ENCODE measurements around the gene DIS3L2.

DIS3L2 gene

DNA sequence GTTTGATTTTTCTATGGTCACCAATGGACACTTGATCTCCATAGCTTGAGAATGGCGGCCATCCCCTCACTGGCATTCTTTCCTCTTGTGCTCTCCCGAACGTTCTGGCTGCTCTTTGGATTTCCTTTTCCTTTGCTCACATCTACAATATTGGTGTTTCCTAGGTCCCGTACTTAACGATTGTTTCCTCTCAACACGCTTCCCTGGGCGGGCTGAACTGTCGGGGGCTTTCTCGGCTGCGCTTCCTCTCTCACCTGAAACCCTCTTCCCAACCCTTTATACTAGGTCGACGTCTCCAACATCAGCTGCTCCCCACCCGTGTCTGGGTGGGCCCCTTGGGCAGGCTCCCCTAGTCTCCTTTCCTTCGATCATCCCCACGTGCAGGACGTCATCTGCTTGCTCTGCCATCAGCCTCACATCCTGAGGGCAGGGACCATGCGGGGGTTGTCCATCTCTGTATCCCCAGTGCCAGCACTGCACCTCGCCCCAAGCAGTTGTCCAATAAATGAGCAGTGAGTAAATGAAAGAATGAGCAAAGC, 634 bp upstream of the DIS3L2 start:
- FAIRE-seq = no peak

DNA sequence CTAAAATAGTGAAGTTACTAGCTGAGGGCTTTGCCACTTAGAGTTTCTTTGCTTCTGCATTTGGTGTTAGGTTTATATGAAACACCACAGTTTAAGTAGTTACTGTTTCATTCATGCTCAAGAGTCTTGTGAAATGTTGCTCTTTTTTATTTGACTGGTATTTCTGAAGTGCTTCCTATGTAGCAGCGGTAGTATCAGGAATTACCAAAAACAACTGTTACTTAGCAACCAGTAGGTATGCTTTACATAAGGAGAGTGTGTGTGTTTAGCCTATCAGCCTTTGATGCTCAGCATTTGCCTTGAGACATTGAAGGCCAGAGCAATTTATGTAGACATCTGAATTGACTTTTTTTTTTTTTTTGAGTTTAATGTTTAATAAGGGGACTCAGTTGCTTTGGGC, 3.6 kb downstream of the DIS3L2 start:
- FAIRE-seq = no peak

DNA sequence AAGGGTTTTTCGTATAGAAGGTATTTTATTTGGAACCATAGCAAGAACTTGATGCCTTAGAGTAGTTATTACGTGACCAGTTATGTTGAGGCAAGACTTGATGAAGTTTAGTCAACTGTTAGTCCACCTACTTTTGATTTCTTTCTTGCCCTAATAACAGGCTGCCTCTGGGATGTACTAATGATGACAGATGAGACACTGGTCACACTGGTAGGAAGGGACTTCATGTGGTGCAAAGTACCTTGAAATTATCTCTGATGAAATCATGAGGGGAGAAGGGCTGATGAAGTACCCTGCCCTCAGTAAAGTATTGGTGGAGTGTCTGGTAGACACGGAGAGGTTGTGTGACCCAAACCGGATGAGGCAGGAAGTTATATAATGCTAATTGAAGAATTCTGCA, 5.4 kb downstream of the DIS3L2 start:
- no peak for FAIRE-seq

DNA sequence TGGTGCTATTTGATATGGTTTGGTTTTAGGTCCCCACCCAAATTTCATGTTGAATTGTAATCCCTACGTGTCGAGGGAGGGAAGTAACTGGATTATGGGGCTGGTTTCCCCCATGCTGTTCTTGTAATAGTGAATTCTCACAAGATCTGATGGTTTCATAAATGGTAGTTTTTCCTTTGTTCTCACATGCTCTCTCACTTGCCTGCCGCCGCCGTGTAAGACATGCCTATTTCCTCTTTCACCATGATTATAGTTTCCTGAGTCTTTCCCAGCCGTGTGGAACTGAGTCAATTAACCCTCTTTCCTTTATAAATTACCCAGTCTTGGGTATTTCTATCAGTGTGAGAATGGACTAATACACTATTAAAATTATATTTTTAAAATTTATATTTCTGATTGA, 7.3 kb downstream of the DIS3L2 start:
- no peak for FAIRE-seq

DNA sequence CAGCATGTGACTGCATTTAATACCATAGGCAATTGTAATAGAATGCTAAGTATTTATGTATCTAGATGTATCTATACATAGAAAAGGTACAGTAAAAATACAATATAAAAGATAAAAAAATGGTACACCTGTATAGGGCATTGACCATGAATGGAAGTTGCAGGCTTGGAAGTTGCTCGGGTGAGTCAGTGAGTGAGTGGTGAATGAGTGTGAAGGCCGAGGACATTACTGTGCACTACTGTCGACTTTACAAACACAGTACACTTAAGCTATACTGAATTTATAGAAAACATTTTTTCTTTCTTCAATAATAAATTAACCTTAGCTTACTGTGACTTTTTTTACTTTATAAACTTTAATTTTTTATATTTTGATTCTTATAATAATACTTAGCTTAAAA, 8.9 kb downstream of the DIS3L2 start:
- FAIRE-seq = no peak

DNA sequence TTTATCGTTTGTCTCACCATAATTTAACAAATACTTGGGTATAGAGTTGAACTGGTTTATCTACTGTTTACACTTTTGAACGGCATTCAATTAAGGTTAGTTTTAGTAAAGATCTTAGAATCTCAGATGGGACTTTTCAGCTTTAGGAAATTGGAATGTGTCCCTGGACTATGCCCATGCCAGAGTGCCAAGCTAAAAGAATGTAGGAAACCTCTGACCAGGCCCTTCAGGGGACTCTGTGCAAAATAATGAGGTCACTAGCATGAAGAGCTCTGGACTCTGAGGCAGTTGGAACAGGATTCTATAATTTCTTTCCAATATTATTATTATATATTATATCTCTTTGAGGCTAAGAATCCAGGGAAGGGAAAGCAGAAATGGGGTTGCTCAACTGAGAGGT, 13.5 kb downstream of the DIS3L2 start:
- no peak for FAIRE-seq

DNA sequence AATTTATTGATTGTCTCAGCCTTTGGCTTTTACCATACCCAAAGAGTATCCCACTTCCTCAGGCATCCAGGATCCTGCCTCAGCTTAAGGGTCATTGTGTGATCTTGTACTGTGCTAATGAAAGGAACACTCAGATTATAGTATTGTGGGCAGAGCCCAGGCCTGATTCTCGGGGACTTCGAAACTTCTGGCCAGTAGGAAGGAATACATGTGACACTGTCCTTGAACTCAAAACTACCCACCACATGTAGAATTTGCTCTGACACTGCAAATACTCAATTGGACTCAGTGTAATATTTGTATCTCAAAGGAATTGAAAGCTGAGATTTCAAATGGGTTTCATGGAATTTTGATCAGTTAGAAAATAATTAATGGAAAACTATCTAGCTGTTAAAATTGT, 15.9 kb downstream of the DIS3L2 start:
- FAIRE-seq = no peak

DNA sequence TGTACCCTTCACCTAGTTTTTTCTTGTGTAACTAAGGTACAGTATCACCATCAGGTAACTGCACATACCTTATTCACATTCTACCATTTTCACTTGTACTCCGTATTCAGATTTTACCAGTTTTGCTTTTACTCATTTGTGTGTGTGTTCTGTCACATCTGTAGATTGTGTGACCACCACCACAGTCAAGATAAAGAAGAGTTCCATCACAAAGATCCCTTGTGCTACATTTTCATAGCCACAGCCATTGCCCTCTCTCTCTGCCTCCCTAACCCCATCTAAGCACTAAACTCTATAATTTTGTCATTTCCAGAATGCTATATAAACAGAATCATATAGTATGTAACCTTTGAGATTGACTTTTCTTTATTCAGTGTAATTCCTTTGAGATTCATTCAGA, 23.5 kb downstream of the DIS3L2 start:
- FAIRE-seq = no peak

DNA sequence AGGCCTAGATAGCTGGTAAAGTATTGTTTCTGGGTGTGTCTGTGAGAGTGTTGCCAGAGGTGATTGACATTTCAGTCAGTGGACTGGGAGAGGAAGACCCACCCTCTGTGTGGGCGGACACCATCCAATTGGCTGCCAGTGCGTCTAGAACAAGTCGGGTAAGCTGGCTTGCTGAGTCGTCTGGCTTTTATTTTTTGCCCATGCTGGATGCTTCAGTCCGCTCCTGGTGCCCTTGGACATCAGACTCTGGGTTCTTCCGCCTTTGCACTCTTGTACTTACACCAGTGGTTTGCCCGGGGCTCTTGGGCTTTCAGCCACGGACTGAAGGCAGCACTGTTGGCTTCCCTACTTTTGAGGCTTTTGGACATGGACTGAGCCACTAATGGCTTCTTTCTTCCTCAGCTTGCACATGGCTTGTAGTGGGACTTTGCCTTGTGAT, 24.3 kb downstream of the DIS3L2 start:
- FAIRE-seq = no peak

DNA sequence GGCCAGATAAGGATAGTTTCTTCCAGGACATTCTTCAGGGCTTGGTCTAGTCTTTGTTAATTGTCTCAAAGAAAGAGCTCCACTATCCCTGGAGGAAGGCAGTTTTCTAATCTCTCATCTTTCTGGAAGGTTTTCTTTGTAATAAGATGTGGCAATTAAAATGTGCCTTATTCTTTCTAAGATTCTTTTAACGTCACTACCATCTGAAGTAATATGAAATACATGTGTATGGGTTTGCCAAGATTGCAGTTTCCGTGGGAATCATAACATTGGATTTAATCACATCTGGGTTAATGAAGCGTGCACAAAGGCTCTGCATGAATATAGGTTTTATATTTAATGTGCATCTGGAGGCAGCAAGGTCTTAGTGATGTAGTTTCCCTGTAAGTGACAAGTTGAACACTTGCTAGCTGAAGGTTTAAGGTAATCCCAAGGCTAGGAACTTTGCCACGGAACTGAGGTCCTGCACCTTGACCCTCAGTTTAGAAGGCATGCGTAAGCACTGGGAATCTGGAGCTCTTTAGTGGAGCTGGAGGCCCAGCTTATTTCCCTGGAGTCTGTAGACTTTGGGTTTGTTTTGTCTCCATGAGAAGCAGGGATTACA, 25.7 kb downstream of the DIS3L2 start:
- FAIRE-seq = no peak

DNA sequence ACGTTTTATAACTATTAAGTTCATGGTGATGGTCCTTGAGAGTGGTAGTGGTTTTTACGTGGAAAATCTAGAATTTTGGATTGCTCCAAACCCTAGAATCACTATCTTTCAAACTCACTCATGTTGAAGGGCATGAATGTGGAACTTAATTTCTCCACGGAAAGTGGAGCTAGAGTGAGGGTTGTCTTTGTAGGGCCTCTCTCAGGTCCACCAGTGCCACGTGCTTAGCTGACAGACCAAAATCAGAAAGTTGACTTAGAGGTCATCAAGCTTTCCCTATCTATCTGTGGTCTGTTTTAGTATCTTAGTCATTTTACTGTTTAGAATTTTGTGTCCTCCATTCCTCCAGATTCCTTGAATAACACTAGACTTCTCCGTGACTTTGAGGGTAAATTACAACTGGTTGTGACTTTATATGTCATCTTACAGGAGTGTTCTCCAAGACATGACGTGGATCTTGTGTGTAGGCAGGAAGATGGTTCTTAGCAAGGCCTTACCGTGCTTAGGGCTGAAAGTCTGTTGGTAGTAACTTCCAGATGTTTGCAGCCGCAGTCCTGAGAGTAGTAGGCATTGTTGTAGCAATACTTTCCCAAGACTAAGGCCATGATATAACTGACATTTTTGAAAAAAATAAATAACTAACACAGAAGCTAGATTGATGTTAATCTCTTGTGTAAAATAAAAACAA, 26.8 kb downstream of the DIS3L2 start:
- FAIRE-seq = no peak

DNA sequence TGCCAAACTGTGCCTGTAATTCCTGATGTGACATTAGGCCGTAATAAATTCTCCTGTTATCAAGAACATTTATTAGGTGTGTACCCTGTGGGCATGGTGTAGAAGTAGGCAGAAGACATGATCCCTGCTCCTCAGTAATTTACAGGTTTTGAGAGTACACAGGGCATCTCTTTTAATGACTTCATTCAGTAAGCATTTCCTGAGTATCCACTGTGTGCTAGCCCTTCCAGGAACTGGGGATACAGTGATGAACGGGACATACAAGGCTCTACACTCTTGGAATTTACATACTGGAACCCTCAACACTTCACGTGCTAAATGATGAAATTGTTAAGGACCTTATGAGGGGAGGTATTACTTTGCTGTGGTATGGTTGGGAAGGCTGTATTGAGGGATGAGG, 30.2 kb downstream of the DIS3L2 start:
- no peak for FAIRE-seq

DNA sequence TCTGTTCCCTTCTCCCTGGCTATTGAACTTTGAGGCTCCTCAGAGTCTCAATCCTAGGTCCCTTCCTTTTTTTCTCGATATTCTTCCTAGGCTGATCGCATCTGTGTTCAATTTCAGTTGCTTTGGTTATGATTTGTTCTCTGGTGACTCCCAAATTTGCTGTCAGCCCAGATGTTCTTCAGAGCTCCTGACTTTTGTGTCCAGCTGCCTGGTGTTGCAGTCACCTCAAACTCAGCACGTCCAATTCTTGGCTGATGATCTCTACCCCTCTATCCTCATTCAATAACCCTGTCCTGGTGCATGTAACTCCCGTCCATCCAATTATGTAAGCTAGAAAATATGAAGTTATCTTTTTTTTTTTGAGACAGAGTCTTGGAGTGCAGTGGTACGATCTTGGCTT, 31.4 kb downstream of the DIS3L2 start:
- no peak for FAIRE-seq

DNA sequence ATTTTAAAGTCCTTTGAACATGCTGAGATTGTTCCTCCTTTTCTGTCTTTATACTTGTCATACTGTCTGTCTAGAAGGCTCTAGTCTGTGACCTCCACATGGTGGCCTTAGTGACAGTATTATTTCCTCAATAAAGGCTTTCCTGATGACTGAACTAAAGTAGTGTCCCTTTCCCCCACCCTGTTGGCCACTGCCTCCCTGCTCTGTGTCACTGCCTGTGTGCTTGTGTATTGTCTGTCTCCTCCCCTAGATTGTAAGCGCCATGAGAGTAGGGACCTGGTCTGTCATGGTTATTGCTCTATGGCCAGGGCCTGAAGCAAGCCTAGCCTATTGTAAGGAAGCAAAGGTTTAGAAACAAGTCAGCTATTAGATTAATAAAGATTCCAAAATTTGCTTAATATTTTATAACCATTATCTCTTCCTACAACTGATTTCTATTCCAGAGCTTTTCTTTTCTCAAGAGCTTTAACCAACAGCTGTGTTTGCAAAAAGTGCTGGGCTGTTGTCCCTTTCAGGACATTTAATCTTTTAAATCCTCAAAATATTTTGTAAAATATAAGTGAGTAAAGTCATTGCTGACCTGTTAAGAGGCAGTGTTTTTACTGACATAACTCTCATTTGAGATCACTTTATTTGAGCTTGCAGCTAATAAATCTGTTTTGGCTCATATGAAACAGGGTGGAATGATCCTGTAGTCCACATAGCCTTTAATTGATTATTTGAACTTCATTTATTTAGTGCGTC, 35.5 kb downstream of the DIS3L2 start:
- no peak for FAIRE-seq

DNA sequence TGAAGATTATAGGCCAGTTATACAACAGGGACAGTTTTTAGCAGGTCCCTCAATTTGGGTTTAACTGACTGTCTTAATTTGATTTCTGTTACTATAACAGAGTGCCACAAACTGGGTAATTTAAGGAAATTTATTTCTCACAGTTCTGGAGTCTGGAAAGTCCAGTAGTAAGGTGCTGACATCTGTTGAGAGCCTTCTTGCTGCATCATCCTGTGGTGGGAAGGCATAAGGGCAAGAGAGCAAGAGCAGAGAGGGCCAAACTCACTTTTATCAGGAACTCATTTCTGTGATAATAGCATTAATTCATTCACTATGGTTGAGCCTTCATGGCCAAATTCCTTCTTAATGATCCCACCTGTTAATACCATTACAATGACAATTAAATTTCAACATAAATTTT, 36.5 kb downstream of the DIS3L2 start:
- no peak for FAIRE-seq

DNA sequence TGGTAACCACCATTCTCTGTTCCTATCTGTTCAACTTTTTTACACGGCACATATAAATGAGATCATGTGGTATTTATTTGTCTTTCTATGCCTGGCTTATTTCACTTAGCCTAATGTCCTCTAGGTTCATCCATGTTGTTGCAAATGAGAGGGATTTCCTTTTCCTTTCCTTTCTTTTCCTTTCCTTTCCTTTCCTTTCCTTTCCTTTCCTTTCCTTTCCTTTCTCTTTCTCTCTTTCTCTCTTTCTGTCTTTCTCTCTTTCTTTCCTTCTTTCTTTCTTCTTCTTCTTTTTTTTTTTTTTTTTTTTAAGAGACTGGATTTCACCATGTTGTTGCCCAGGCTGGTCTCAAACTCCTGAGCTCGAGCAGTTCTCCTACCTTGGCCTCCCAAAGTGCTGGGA, 38.9 kb downstream of the DIS3L2 start:
- no peak for FAIRE-seq

DNA sequence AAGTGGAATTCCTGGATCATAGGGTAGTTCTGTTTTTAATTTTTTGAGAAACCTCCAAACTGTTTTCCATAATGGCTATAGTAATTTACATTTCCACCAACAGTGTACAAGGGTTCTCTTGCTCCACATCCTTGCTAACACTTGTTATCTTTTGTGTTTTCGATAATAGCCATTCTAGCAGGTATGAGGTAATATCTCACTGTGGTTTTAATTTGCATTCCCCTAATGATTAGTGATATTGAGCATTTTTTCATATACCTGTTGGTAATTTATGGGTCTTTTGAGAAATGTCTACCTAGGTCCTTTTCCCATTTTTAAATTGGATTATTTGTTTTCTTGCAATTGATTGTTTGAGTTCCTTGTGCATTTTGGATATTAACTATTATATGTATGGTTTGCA, 39.6 kb downstream of the DIS3L2 start:
- FAIRE-seq = no peak

DNA sequence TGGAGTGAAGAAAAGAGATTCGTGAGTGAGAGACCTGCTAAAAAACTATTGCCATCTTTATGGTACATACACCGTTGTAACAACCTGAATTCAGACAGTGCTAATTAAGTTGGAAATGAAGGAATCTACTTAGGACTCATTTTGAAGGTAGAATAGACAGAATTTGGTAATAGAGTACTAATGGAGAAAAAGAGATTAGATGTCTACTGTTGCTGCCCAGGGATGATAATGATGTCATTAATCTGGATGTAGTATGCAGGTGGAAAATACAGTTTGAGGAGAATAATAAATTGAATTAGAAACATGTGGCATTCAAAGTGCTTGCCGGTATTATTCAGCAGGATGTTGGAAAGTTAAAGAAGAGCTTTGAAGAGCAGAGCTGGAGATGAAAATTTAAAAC, 44.7 kb downstream of the DIS3L2 start:
- FAIRE-seq = no peak

DNA sequence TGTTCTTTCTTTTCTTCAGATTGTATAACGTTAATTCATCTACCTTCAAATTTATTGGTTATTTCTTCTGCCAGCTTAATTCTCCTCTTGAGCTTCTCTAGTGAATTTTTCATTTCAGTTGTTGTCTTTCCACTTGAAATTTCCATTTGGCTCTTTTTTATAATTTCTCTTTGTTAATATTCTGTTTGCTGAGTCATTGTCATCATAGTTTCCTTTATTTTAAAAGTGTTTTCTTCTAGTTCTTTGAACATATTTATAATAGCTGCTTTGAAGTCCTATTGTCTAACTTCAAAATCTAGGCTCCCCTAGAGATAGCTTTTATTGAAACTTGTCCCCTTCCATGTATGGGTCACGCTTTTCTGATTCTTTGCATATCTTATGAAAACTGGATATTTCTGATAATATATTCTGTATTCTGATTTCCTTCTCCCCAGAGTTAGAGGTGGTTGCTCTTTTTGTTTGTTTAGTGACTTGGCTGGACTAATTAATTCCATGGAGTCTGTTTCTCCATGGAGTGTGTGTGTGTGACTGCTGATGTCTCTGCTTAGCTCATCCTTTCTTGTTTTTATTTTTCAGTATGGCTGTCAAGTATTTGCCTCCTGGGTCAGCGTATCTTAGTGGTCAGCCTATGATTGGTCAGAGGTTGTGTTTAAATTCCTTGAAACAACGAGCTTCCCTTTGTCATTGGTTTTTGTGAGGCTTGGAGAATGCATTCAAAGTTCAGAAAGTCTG, 47.6 kb downstream of the DIS3L2 start:
- no peak for FAIRE-seq

DNA sequence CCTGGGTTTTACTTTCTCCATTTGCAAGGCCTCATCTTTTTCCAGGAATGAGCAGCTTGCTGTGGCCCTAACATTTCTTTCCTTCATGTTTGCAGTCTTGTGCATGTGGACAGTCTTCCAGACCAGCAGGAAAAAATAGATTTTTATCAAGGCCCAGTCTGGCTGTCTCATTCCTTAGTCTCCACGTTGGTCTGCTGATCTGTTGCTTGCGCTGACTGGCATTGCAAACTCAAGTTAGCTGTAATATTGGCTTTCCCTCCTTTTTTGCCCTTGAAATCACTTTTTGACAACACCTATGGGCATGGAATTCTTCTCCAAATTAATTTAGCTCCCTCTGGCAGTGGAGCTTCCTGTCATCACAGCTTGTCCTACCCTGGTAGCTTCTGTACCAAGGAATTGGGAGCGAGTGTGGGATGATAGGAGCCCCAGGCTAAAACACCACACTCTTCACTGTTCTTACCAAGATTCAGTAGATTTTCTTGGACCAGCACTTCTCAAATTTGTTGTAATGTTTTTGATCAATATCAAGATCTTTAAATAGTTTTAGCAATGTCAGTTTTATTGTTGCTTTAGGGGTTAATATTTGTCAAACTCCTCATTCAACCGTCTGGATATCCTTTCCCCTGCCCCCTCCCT, 48.2 kb downstream of the DIS3L2 start:
- no peak for FAIRE-seq

DNA sequence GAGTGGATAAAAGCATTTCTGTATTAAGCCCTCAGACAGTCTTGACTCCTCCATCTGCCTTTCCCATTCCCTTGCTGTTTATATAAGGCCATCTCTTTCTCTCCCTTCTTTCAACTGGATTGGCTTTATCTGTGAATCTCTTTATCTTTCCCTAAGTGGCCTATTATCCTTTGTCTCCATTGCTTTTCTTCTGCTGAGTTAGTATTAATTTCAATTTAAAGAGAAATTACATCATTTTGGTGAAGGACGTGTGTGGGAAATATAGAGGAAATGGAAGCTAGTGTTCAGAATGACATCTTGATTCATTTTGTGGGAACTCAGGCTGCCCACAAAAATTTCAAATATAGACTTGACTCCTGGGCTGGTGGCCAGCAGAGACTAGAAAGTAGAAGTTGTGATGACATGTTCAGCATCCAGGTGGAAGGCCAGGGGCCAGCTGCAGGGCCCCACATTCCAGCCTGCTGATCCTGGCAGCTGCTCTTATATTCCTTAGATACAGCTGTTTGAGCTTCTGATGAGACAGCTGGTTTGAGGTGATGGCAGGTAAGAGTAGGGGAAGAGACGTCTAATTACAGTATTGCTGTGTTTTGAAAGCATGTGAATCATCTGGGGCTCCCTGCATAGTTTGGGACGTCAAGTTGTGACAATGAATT, 52.3 kb downstream of the DIS3L2 start:
- no peak for FAIRE-seq

DNA sequence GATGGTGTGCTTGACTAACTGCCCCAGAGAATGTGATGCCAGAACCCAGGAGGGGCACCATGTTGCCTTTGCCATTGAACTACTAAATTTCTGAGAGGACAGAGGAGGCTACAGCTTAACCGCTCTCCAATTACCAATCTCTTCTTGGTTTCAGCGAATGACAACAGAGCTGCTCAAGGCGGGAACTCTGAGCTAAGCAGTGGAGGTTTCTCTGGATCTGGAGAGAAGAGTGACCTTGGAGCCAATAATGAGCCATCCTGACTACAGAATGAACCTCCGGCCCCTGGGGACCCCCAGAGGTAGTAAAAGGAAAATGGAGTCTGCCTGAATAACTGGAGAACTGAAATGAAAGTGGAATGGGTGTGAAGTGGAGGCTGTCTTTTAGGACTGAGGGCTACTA, 53.2 kb downstream of the DIS3L2 start:
- no peak for FAIRE-seq
